AG04450 (cell line): ENCODE results near the gene CENPO. TPM values are rescaled to one million over a fixed set of nuclear protein-coding genes. Genes with fewer than 3 reads are reported as not detected.

Experiments used
- CTCF ChIA-PET: fragments of 300-600, 350-600 bp; formaldehyde crosslinking; extraction: SDS; loops from one replicate; lab custom pipeline; 2022; ENCODE audit warnings: antibody characterized with exemption, inconsistent platforms; lab: Charles Lee
- POLR2A ChIA-PET: fragments of 350-600 bp; formaldehyde crosslinking; extraction: SDS; loops from one replicate; lab custom pipeline; 2021; ENCODE audit warnings: antibody characterized with exemption, inconsistent platforms; lab: Yijun Ruan, JAX
- DNase-seq: peaks from one replicate; pipeline ENCODE4 v3.0.0-alpha.2; 2011; ENCODE audit warnings: low read depth, low spot score
- H3K27ac ChIP-seq: one replicate; pipeline ENCODE4 v1.5.1; 2012; ENCODE audit warnings: low read depth, low read length, control low read depth
- H3K27me3 ChIP-seq: one replicate; pipeline ENCODE4 v1.6.0; 2012; ENCODE audit warnings: low read length; ENCODE audit not compliant: control insufficient read depth, insufficient read depth
- H3K4me3 ChIP-seq: 2 replicates; pipeline ENCODE4 v1.5.1; 2011; ENCODE audit warnings: mild to moderate bottlenecking, low read depth, low read length, control low read depth
- H3K9me3 ChIP-seq: 2 replicates; pipeline ENCODE4 v1.5.1; 2012; ENCODE audit warnings: low read length; ENCODE audit not compliant: control insufficient read depth, insufficient read depth
- polyA plus RNA-seq: library from polyadenylated mRNA; depleted of rRNA; stranded (reverse); fragments of >200 nt; gene quantifications from 2 replicates; pipeline ENCODE4 v1.2.3, GENCODE V29; 2011
- TF ChIP-seq, protein P1 (sequence below): IDR thresholded peaks from 2 replicates; pipeline ENCODE4 v1.5.1; 2011; ENCODE audit warnings: low read depth, low read length, control low read depth, inconsistent platforms

The CENPO gene
- polyA plus RNA-seq, 1 experiment = 15.7 TPM

DNA sequence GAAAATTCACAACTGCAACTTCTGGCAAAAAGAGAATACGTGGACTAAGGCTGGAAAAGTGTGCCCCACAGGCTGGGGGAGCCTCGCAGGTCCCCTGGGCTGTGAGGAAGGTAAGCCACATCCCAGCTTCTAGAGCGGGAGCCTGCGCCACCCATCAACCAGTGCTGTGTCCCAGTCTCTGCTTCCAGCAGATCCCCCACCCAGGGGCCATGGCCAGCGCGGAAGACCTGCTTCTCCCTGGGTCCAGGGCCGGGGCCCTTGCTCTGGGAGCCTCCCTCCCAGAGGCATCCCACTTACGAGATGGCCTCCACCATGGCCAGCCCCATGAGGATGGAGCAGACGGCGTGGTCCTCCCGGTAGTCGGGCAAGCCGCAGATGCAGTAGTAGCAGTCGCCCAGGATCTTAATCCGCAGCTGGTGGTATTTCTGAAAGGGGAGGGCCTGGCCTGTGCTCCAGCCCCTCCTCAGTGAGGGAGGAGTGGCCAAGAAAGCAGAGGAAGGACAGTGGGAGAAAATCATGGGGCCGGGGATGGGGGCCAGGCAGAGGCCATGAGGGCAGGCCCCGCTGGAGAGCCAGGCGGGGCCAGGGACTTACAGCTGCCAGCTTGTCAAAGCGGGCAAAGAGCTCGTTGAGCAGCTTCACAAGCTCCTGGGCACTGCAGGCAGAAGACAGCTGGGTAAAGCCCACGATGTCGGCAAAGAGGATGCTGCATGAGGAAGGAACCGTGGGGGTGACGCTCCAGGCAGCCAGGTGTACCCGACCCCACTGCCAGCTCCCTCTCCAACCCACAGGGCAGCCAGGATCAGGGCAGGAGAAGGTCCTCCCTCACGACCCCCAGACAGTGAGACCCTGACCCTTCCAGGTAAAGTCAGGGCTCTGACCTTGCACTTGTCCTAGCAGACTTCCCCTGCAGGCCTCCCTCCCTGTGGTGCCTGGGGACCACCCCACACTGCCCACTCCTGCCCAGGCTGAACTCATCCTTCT, 48.0 kb downstream of the CENPO start:
- TF ChIP-seq, protein P1, sequence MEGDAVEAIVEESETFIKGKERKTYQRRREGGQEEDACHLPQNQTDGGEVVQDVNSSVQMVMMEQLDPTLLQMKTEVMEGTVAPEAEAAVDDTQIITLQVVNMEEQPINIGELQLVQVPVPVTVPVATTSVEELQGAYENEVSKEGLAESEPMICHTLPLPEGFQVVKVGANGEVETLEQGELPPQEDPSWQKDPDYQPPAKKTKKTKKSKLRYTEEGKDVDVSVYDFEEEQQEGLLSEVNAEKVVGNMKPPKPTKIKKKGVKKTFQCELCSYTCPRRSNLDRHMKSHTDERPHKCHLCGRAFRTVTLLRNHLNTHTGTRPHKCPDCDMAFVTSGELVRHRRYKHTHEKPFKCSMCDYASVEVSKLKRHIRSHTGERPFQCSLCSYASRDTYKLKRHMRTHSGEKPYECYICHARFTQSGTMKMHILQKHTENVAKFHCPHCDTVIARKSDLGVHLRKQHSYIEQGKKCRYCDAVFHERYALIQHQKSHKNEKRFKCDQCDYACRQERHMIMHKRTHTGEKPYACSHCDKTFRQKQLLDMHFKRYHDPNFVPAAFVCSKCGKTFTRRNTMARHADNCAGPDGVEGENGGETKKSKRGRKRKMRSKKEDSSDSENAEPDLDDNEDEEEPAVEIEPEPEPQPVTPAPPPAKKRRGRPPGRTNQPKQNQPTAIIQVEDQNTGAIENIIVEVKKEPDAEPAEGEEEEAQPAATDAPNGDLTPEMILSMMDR = no peak
- ChIA-PET CTCF (no interaction called here), POLR2A (no interaction called here)
- Histone ChIP-seq H3K27me3 (no peaks in the 10 kb centered on the region), H3K9me3 (no peaks in the 10 kb centered on the region; the same call in 1 of the 2 replicates), H3K27ac (no peak overlapping the region), H3K4me3 (no peak overlapping the region)
- DNase-seq = no peak

DNA sequence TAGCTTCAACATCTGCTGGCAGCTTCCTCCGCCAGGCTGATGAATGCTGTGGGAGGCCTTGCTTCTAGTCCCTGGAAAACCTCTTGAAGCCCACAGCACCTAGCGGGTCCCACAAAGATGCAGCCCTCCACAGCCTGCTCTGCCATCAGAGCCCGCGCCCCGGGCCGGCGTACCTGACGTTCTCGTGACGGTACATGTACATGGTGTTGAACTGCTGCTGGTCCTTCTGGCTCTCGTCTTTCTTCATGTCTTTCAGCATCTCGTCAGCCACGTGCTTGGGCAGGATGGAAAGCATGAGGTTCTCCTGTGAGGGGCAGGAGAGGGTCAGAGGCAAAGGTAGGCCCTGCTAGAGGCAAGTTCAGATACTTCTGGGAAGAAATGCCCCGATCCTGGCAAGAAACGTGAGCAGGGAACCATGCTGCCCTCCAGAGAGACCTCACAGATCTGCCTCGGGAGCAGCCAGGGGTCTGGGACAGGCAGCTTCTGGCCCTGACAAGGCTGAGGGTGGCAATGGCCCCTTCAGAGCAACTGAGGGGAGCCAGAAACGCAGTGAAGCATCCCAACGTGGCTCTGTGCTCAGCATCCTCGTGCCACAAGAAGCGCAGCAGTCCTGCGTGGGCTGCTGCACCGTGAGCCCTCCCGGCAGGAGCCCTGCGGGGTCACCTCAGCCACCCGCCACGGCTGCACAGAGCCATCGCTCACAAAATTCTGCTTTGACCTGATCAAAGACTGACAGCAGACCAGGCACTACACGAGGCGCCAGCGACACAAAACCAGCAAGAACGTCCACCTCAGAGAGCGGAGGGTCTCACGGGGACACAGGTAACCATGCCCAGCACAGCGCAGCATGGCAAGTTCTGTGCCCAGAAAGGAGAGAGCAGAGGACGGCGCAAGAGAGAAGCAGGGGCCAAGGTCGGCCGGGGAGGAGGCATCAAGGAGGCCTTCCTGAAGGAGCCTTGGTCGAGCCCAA, 49.1 kb downstream of the CENPO start:
- H3K27ac ChIP-seq = no peak overlapping the region
- no peaks in the 10 kb centered on the region; the same call in 1 of the 2 replicates for H3K9me3 ChIP-seq
- H3K27me3 ChIP-seq = no peaks in the 10 kb centered on the region
- TF ChIP-seq, protein P1 = no peak
- ChIA-PET CTCF (no interaction called here), POLR2A (no interaction called here)
- no peak for DNase-seq
- H3K4me3 ChIP-seq = no peak overlapping the region

DNA sequence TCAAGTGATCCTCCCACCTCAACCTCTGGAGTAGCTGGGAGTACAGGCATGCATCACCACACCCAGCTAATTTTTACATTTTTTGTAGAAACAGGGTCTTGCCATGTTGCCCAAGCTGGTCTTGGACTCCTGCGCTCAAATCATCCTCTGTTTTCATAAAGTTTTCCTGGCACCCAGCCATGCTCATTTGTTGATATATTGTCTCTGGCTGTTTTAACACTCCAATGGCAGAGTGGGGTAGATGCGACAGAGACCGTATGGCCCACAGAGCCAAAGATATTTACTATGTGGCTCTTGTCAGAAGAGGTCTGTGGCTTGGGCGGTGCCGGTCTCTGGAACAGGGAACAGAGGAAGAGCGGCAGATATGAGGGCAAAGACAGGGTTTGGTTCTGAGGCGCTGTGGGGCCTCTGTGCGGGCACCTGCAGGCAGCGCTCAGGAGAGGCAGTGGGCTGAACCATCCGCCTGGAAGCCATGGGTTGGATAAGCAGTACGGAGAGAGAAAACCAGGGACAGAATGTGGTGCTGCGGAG, 50.2 kb downstream of the CENPO start:
- ChIA-PET CTCF (no interaction called here), POLR2A (no interaction called here)
- Histone ChIP-seq H3K27ac (no peak overlapping the region), H3K27me3 (no peaks in the 10 kb centered on the region), H3K4me3 (no peak overlapping the region), H3K9me3 (peaks cover 6% of the 10 kb centered on the region)
- TF ChIP-seq, protein P1 = no peak
- DNase-seq = no peak

DNA sequence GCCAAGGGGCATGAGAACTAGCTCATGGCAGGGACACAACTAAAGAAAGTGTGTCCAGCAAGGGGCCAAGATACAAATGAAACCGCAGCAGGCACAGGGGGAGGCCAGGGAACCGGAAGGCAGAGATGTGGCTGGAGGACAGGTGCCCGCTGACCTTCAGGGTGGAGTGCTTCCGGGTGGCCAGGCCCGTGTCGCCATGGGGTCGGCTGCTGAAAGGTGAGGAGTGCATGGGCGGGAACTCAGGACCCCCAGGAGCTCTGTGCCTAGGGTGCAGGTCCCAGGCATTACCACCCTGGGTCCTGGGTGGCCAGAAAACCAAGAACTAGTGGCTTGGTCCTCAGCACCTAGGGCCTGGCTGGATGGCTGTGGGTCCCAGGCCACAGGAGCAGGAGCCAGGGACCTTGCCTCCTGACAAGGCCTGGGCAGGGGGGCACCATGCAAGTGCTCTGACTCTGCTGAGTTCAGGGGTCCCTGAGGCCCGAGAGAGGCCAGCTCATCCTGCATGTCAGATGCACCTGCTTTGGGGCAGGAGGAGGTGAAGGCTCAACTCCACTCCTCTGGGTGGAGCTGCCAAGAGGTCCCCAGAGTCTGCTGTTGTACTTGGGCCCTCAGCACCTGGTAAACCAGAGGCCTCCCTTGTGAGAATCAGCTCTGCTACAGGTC, 50.9 kb downstream of the CENPO start:
- CTCF ChIA-PET = no interaction called here

More for the DNA sequence above, 50.9 kb downstream of the CENPO start:
- Histone ChIP-seq H3K27ac (no peak overlapping the region), H3K9me3 (peaks cover 13% of the 10 kb centered on the region), H3K4me3 (no peak overlapping the region), H3K27me3 (no peaks in the 10 kb centered on the region)
- POLR2A ChIA-PET = no interaction called here
- no peak for DNase-seq
- TF ChIP-seq, protein P1 = no peak
